K562 (cell line): Measurements from ENCODE around the gene IL27RA. TPM values are rescaled to one million over a fixed set of nuclear protein-coding genes. Genes with fewer than 3 reads are reported as not detected.
A peak's percentile ranks its signal among the peaks of the same experiment; 100 is the strongest.

Experiments used
- ATAC-seq: fragments of 200-7000 bp; cut with Tn5 transposase; 3 replicates; pipeline ENCODE4 v1.9.1; 2020; ENCODE audit warnings: moderate library complexity
- BruUV-seq: library from RNA; stranded (reverse); fragments of 400-500 nt; replicated peaks from 2 replicates; lab custom pipeline; 2021; lab: Mats Ljungman, UMichigan
- CTCF ChIA-PET: fragments of 300-600 bp; formaldehyde crosslinking; extraction: SDS; loops from one replicate; lab custom pipeline; 2021; ENCODE audit warnings: low intra/inter-chr PET ratio; lab: Yijun Ruan, JAX
- POLR2A ChIA-PET: fragments of 300-600, 350-650 bp; sonication (Branson Sonifier 250); formaldehyde crosslinking; extraction: SDS; loops from one replicate; lab custom pipeline; 2021; ENCODE audit warnings: antibody characterized with exemption, inconsistent platforms; lab: Yijun Ruan, JAX
- DNase-seq, 4 experiments: peaks; one replicate each; pipeline versions ENCODE4 v3.0.0 to v3.0.0-alpha.2; 2011 to 2018; ENCODE audit warnings: low spot score in 3 of 4, mixed read lengths in 3 of 4; ENCODE audit errors: extremely low read depth in 1 of 4
- FAIRE-seq: peaks from 2 replicates; lab custom pipeline; 2011; peaks lifted over from hg19 to GRCh38; lab: Jason Lieb, UNC
- H2AFZ ChIP-seq: 2 replicates; pipeline ENCODE4 v1.6.0; 2011; ENCODE audit warnings: low read depth, low read length, control low read depth, inconsistent platforms
- H3K27ac ChIP-seq: fragments of 200-600 bp; 3 replicates; pipeline ENCODE4 v1.8.0; 2011; ENCODE audit warnings: low read depth, mild to moderate bottlenecking, control low read depth, inconsistent platforms, low read length, moderate library complexity, mixed read lengths; ENCODE audit errors: extremely low read depth
- H3K27me3 ChIP-seq, 2 experiments: fragments of 300-600 bp in 1 of 2; 2 replicates in 1 of 2; 3 replicates in 1 of 2; pipeline versions ENCODE4 v1.6.0 to v1.8.0; 2011; ENCODE audit warnings: inconsistent platforms in 2 of 2, low read length in 2 of 2, mild to moderate bottlenecking in 1 of 2, mixed read lengths in 1 of 2, moderate library complexity in 1 of 2; ENCODE audit not compliant: control insufficient read depth in 2 of 2, insufficient read depth in 2 of 2
- H3K36me3 ChIP-seq: fragments of 300-600 bp; 3 replicates; pipeline ENCODE4 v1.8.0; 2011; ENCODE audit warnings: mild to moderate bottlenecking, low read length, inconsistent platforms; ENCODE audit not compliant: control insufficient read depth, insufficient read depth
- H3K4me1 ChIP-seq, 2 experiments: fragments of 200-600 bp in 1 of 2; replicated peaks in 1 of 2; 2 replicates in 1 of 2; 3 replicates in 1 of 2; pipeline versions ENCODE4 v1.5.1 to v1.8.0; 2011; ENCODE audit warnings: inconsistent platforms in 2 of 2, low read length in 2 of 2, mild to moderate bottlenecking in 1 of 2, mixed read lengths in 1 of 2, moderate library complexity in 1 of 2; ENCODE audit not compliant: control insufficient read depth in 2 of 2, insufficient read depth in 2 of 2
- H3K4me2 ChIP-seq: 2 replicates; pipeline ENCODE4 v1.6.1; 2011; ENCODE audit warnings: low read length, control low read depth, inconsistent platforms, mixed read lengths; ENCODE audit not compliant: insufficient read depth
- H3K4me3 ChIP-seq: fragments of 200-600 bp; sonication (generic), shearing (Covaris generic); 2 replicates; pipeline ENCODE4 v1.5.1; 2016; ENCODE audit warnings: control low read depth, inconsistent platforms
- H3K79me2 ChIP-seq: fragments of 200-600 bp; 3 replicates; pipeline ENCODE4 v1.8.0; 2011; ENCODE audit warnings: low read length, inconsistent platforms; ENCODE audit not compliant: control insufficient read depth, insufficient read depth
- H3K9ac ChIP-seq, 2 experiments: 2 replicates each; pipeline versions ENCODE4 v1.6.0 to v1.6.1; 2011; ENCODE audit warnings: low read depth in 2 of 2, low read length in 2 of 2, control low read depth in 1 of 2, inconsistent platforms in 1 of 2, mild to moderate bottlenecking in 1 of 2, mixed read lengths in 1 of 2; ENCODE audit not compliant: insufficient read depth in 1 of 2
- H3K9me1 ChIP-seq: one replicate; pipeline ENCODE4 v1.6.0; 2011; ENCODE audit warnings: inconsistent platforms, mild to moderate bottlenecking, low read length, moderate library complexity; ENCODE audit not compliant: control insufficient read depth, insufficient read depth
- H3K9me3 ChIP-seq: replicated peaks from 2 replicates; pipeline ENCODE4 v1.5.1; 2011; ENCODE audit warnings: low read depth, low read length, inconsistent platforms; ENCODE audit not compliant: control insufficient read depth, insufficient read depth
- H4K20me1 ChIP-seq: replicated peaks from 2 replicates; pipeline ENCODE4 v1.6.1; 2011; ENCODE audit warnings: low read length, inconsistent platforms, mixed read lengths; ENCODE audit not compliant: control insufficient read depth, insufficient read depth
- E2F8 ChIP-seq: fragments of 450-650 bp; IDR thresholded peaks from 2 replicates; pipeline ENCODE4 v1.7.1; 2018; ENCODE audit warnings: mild to moderate bottlenecking, low read depth; ENCODE audit not compliant: partially characterized antibody
- FOXP4 ChIP-seq: sonication (generic); formaldehyde crosslinking; IDR thresholded peaks from 2 replicates; pipeline ENCODE4 v1.8.0; 2022; ENCODE audit warnings: mild to moderate bottlenecking, missing genetic modification reagents, borderline replicate concordance
- HDAC3 ChIP-seq: fragments of 450-650 bp; IDR thresholded peaks from 2 replicates; pipeline ENCODE4 v1.6.1; 2018; ENCODE audit warnings: borderline replicate concordance, mild to moderate bottlenecking, moderate library complexity; ENCODE audit not compliant: partially characterized antibody
- MAZ ChIP-seq, 2 experiments: fragments of 450-650 bp in 1 of 2; sonication (generic) in 1 of 2; formaldehyde crosslinking; IDR thresholded peaks in 1 of 2; conservative IDR thresholded peaks in 1 of 2; 2 replicates each; pipeline versions ENCODE4 v1.4.0 to v1.5.0; 2020; ENCODE audit warnings: mild to moderate bottlenecking in 1 of 2, missing genetic modification reagents in 1 of 2
- MLLT1 ChIP-seq, 2 experiments: fragments of 450-650 bp; IDR thresholded peaks; 2 replicates each; pipeline ENCODE4 v1.6.1; 2016
- MTA3 ChIP-seq: fragments of 450-650 bp; formaldehyde crosslinking; IDR thresholded peaks from 2 replicates; pipeline ENCODE4 v1.6.1; 2017; ENCODE audit warnings: mild to moderate bottlenecking, borderline replicate concordance
- SMARCE1 ChIP-seq: fragments of 450-650 bp; IDR thresholded peaks from 2 replicates; pipeline ENCODE4 v1.7.1; 2016; ENCODE audit warnings: mild to moderate bottlenecking
- TRIM24 ChIP-seq, 2 experiments: fragments of 450-650 bp; IDR thresholded peaks; 2 replicates each; pipeline ENCODE4 v1.6.1; 2016
- ZNF507 ChIP-seq: conservative IDR thresholded peaks from 2 replicates; pipeline ENCODE4 v1.6.1; 2017; ENCODE audit warnings: missing genetic modification characterization, missing compliant biosample characterization
- whole genome bisulfite sequencing: fragments of 100-300 bp; shearing (Covaris generic); methylation state at CpG from one replicate; pipeline ENCODE4 v1.1.6; 2016; ENCODE audit warnings: low coverage, mixed read lengths; ENCODE audit not compliant: insufficient coverage; ENCODE audit errors: missing lambda C conversion rate; 5-methylcytosine and 5-hydroxymethylcytosine counted together
- in situ Hi-C: fragments of 300-500 bp; cut with MboI; formaldehyde crosslinking; loops from 4 replicates; pipeline ENCODE4 v1.15.0; 2018; ENCODE audit warnings: inconsistent platforms, mixed read lengths
- intact Hi-C: fragments of 100-400 bp; cut with micrococcal nuclease; formaldehyde crosslinking; loops from 2 replicates; pipeline ENCODE4 v1.14.2; 2022
- polyA plus RNA-seq, 8 experiments: library from polyadenylated mRNA; depleted of rRNA in 4 of 8; stranded (reverse) in 5 of 8; unstranded in 3 of 8; fragments of >200 nt; fragmentation: Nextera tagmentation in 2 of 8; fragmentation: Illumina TruSeq in 1 of 8; extraction: Ambion mirVana in 2 of 8; extraction: Trizol in 1 of 8; gene quantifications; 2 replicates each; pipeline versions ENCODE4 v1.2.1 to v1.2.3, GENCODE V29; 2011 to 2014; ENCODE audit warnings: inconsistent platforms in 1 of 8, missing spikeins in 1 of 8
- total RNA-seq, 7 experiments: library from RNA; depleted of rRNA in 6 of 7; stranded (reverse); fragments of >200 nt in 6 of 7; fragmentation: Illumina TruSeq in 2 of 7; extraction: Trizol in 2 of 7; gene quantifications; 2 replicates each; pipeline versions ENCODE4 v1.2.1 to v1.2.3, GENCODE V29; 2011 to 2021; ENCODE audit warnings: low replicate concordance in 1 of 7

Gene IL27RA
- total and polyA plus RNA-seq, 9 of the 15 experiments (the other 6 are each of a cell fraction or from before 2014, with no cell fraction given): 1.9 to 15.9 (median 12.0) TPM

GRCh38 chr19:14006766-14007562, 24.6 kb upstream of the IL27RA start:
- Histone ChIP-seq H3K27me3 (no peaks in the 10 kb centered on the region), H3K9ac (peak overlapping the region; percentile 93 to 99), H3K36me3 (peaks cover 4% of the 10 kb centered on the region; the same call in 1 of the 3 replicates), H3K9me1 (no peaks in the 10 kb centered on the region), H4K20me1 (no peaks in the 10 kb centered on the region), H3K27ac (peak overlapping the region; percentile 100), H3K9me3 (no peaks in the 10 kb centered on the region), H3K79me2 (peaks cover 33% of the 10 kb centered on the region), H3K4me3 (peak overlapping the region; percentile 82), H3K4me1 (peaks cover 45 to 46% of the 10 kb centered on the region in 2 experiments), H3K4me2 (peak overlapping the region; percentile 98), H2AFZ (peak overlapping the region; percentile 97)
- BruUV-seq: no TSS peak
- ATAC-seq (peak; percentile 78), DNase-seq (peak; percentile 80 to 98 (median 84)), FAIRE-seq (no peak)
- intact Hi-C loops: no loop called here
- POLR2A ChIA-PET: interaction anchor here (0.6 to 2.3 kb wide), 21 partner anchors 9 to 1828 kb away, joined by 3 to 15 read pairs (median 7); partner anchors contain the start of genes DCAF15, IL27RA and RLN3
- CTCF ChIA-PET: no interaction called here
- in situ Hi-C loops: no loop called here
- WGBS: 1% methylated on average over 52 of the region's 56 CpGs
- TF ChIP-seq FOXP4 (CRISPR knock-in tag) (peak; percentile 75; the same call in 1 of the 2 replicates), MTA3 (peak; percentile 99), HDAC3 (peak; percentile 98), MLLT1 (IDR thresholded peaks at IDR 0.05) (peak in 1 of 2 experiments; percentile 99; a peak in 3 of 4 replicates), TRIM24 (IDR thresholded peaks at IDR 0.05) (peak; percentile 92 to 95), MAZ (CRISPR knock-in tag; conservative IDR thresholded peaks at IDR 0.05 in 1 of 2, IDR thresholded peaks at IDR 0.05 in 1 of 2) (peak; percentile 97 to 99), SMARCE1 (peak; percentile 100), ZNF507 (tag) (no peak), E2F8 (peak; percentile 78)
